ENCODE measurements around the gene CRABP1.
"Not testable (repeated sequence)": the region's sequence is repeated elsewhere in the genome, so short reads cannot be mapped to it uniquely, and the experiment has no call there.

CRABP1 gene

GRCh38 chr15:78368651-78369050 is 28.5 kb downstream of the CRABP1 start:
- no peaks in the 10 kb centered on the region for H3K9me3 ChIP-seq
- H3K4me1 ChIP-seq = no peaks in the 10 kb centered on the region
- no peaks in the 10 kb centered on the region for H3K36me3 ChIP-seq
- H3K27me3 ChIP-seq = no peaks in the 10 kb centered on the region
- no peak for DNase-seq
- TF ChIP-seq CTCF (IDR thresholded peaks at IDR 0.05; ENCODE audit: low read depth, low read length) = no peak
- no peak overlapping the region for H3K4me3 ChIP-seq (ENCODE audit: low read depth, low read length)

- TF ChIP-seq CTCF (IDR thresholded peaks at IDR 0.05; ENCODE audit: low read depth, low read length) = no peak
- H3K4me1 ChIP-seq = no peaks in the 10 kb centered on the region
Measured at GRCh38 chr15:78369161-78369560, 29.0 kb downstream of the CRABP1 start.

GRCh38 chr15:78370013-78370412 is 29.9 kb downstream of the CRABP1 start:
- no peaks in the 10 kb centered on the region for H3K4me1 ChIP-seq
- DNase-seq = no peak
- no peak overlapping the region for H3K4me3 ChIP-seq (ENCODE audit: low read depth, low read length)
- no peaks in the 10 kb centered on the region for H3K9me3 ChIP-seq
- no peaks in the 10 kb centered on the region for H3K36me3 ChIP-seq
- no peaks in the 10 kb centered on the region for H3K27me3 ChIP-seq
- TF ChIP-seq CTCF (IDR thresholded peaks at IDR 0.05; ENCODE audit: low read depth, low read length) = no peak

More at GRCh38 chr15:78369161-78369560, 29.0 kb downstream of the CRABP1 start:
- H3K27me3 ChIP-seq = no peaks in the 10 kb centered on the region
- H3K36me3 ChIP-seq = no peaks in the 10 kb centered on the region
- no peak for DNase-seq
- no peak overlapping the region for H3K4me3 ChIP-seq (ENCODE audit: low read depth, low read length)
- no peaks in the 10 kb centered on the region for H3K9me3 ChIP-seq

GRCh38 chr15:78372880-78373279 is 32.7 kb downstream of the CRABP1 start:
- H3K9me3 ChIP-seq = no peaks in the 10 kb centered on the region
- no peaks in the 10 kb centered on the region for H3K36me3 ChIP-seq
- no peaks in the 10 kb centered on the region for H3K4me1 ChIP-seq
- no peak overlapping the region for H3K4me3 ChIP-seq (ENCODE audit: low read depth, low read length)
- TF ChIP-seq CTCF (IDR thresholded peaks at IDR 0.05; ENCODE audit: low read depth, low read length) = no peak
- no peaks in the 10 kb centered on the region for H3K27me3 ChIP-seq
- no peak for DNase-seq

- Histone ChIP-seq H3K36me3 (no peaks in the 10 kb centered on the region), H3K4me1 (no peaks in the 10 kb centered on the region), H3K4me3 (ENCODE audit: low read depth, low read length) (no peak overlapping the region), H3K9me3 (no peaks in the 10 kb centered on the region), H3K27me3 (no peaks in the 10 kb centered on the region)
- DNase-seq = no peak
- no peak for TF ChIP-seq CTCF (IDR thresholded peaks at IDR 0.05; ENCODE audit: low read depth, low read length)
Measured at GRCh38 chr15:78374436-78375393, 34.6 kb downstream of the CRABP1 start.

GRCh38 chr15:78380143-78380542 is 40.0 kb downstream of the CRABP1 start:
- H3K4me1 ChIP-seq; H3K27me3 ChIP-seq; H3K9me3 ChIP-seq; H3K36me3 ChIP-seq; DNase-seq; H3K4me3 ChIP-seq (ENCODE audit: low read depth, low read length): not testable (repeated sequence)
